Astrocyte (in vitro differentiated cells and primary cell): Measurements from ENCODE around the gene ZNF780A. TPM values are rescaled to one million over a fixed set of nuclear protein-coding genes. Genes with fewer than 3 reads are reported as not detected.

ENCODE experiments used
- DNase-seq: peaks from one replicate; pipeline ENCODE4 v3.0.0-alpha.2; 2010; ENCODE audit warnings: low read depth
- FAIRE-seq: peaks from 2 replicates; lab custom pipeline; 2011; peaks lifted over from hg19 to GRCh38; lab: Jason Lieb, UNC
- H2AFZ ChIP-seq: 2 replicates; pipeline ENCODE4 v1.6.0; 2012; ENCODE audit warnings: low read depth, low read length, inconsistent platforms
- H3K27ac ChIP-seq: 2 replicates; pipeline ENCODE4 v1.5.1; 2011; ENCODE audit warnings: low read depth, low read length, inconsistent platforms
- H3K27me3 ChIP-seq: 2 replicates; pipeline ENCODE4 v1.6.0; 2011; ENCODE audit warnings: low read length, inconsistent platforms; ENCODE audit not compliant: insufficient read depth
- H3K36me3 ChIP-seq: 2 replicates; pipeline ENCODE4 v1.5.1; 2011; ENCODE audit warnings: low read length, inconsistent platforms; ENCODE audit not compliant: insufficient read depth
- H3K4me1 ChIP-seq: 2 replicates; pipeline ENCODE4 v1.5.1; 2011; ENCODE audit warnings: low read length, inconsistent platforms; ENCODE audit not compliant: insufficient read depth
- H3K4me2 ChIP-seq: 2 replicates; pipeline ENCODE4 v1.6.0; 2012; ENCODE audit warnings: low read length, inconsistent platforms
- H3K4me3 ChIP-seq: 2 replicates; pipeline ENCODE4 v1.5.1; 2011; ENCODE audit warnings: low read depth, mild to moderate bottlenecking, low read length, inconsistent platforms; ENCODE audit not compliant: insufficient read depth
- H3K79me2 ChIP-seq: 2 replicates; pipeline ENCODE4 v1.6.0; 2012; ENCODE audit warnings: mild to moderate bottlenecking, low read length, inconsistent platforms; ENCODE audit not compliant: insufficient read depth
- H3K9ac ChIP-seq: 2 replicates; pipeline ENCODE4 v1.6.0; 2012; ENCODE audit warnings: mild to moderate bottlenecking, low read length, inconsistent platforms
- H3K9me3 ChIP-seq: 2 replicates; pipeline ENCODE4 v1.5.1; 2012; ENCODE audit warnings: low read depth, mild to moderate bottlenecking, low read length, inconsistent platforms; ENCODE audit not compliant: insufficient read depth
- H4K20me1 ChIP-seq: 2 replicates; pipeline ENCODE4 v1.6.0; 2012; ENCODE audit warnings: low read length, inconsistent platforms; ENCODE audit not compliant: insufficient read depth
- H3K27ac Mint-ChIP-seq: one replicate; pipeline ENCODE4 v1.8.0; 2021; ENCODE audit warnings: mild to moderate bottlenecking, mixed read lengths; ENCODE audit not compliant: unreplicated experiment
- H3K27me3 Mint-ChIP-seq: one replicate; pipeline ENCODE4 v1.8.0; 2021; ENCODE audit warnings: low read depth, mixed read lengths; ENCODE audit not compliant: unreplicated experiment
- H3K36me3 Mint-ChIP-seq: one replicate; pipeline ENCODE4 v1.8.0; 2021; ENCODE audit warnings: low read depth, mixed read lengths; ENCODE audit not compliant: unreplicated experiment
- H3K4me1 Mint-ChIP-seq: one replicate; pipeline ENCODE4 v1.8.0; 2021; ENCODE audit warnings: low read depth, mixed read lengths; ENCODE audit not compliant: unreplicated experiment
- H3K4me3 Mint-ChIP-seq: one replicate; pipeline ENCODE4 v1.8.0; 2021; ENCODE audit warnings: mild to moderate bottlenecking, moderate library complexity, mixed read lengths; ENCODE audit not compliant: unreplicated experiment
- H3K9me3 Mint-ChIP-seq: one replicate; pipeline ENCODE4 v1.8.0; 2021; ENCODE audit warnings: mild to moderate bottlenecking, mixed read lengths; ENCODE audit not compliant: unreplicated experiment
- EZH2 ChIP-seq: IDR thresholded peaks from 2 replicates; pipeline ENCODE4 v1.6.1; 2012; ENCODE audit warnings: mild to moderate bottlenecking, low read length, inconsistent platforms; ENCODE audit not compliant: insufficient read depth
- total RNA-seq: library from RNA; stranded (reverse); gene quantifications from 2 replicates; pipeline ENCODE4 v1.2.1, GENCODE V29; 2021
- TF ChIP-seq, protein P1 (sequence below): IDR thresholded peaks from 2 replicates; pipeline ENCODE4 v1.5.1; 2011; ENCODE audit warnings: low read depth, mild to moderate bottlenecking, inconsistent platforms, low read length, moderate library complexity; ENCODE audit not compliant: insufficient read depth

Gene ZNF780A
- total RNA-seq, 1 donor from 2014 or later = 18.7 TPM

DNA sequence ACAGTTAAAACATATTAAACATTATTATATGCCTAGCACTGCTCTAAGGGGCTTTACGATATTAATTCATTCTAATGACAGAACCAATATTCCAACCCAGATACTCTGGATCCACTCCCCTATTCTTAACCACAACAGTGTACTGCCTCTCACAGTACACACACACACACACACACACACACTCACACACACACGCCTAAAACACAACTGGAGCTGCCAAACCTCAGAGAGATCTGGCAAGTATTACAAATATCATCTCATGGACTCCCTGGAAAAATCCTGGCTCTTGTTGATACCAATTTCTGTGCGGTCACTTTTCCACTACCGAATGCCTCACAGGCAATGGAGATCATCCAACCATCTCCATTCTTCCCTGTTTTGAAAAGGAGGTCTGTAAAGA, 1.3 kb downstream of the ZNF780A start:
- no peak overlapping the region for H2AFZ ChIP-seq
- H3K79me2 ChIP-seq = peaks cover 27% of the 10 kb centered on the region
- H3K9ac ChIP-seq = peak overlapping the region; percentile 90
- DNase-seq = peak; percentile 80
- peaks cover 8% of the 10 kb centered on the region for H4K20me1 ChIP-seq
- Mint-ChIP-seq H3K4me1 (peaks cover 11% of the 10 kb centered on the region), H3K36me3 (peaks cover 2% of the 10 kb centered on the region), H3K27me3 (peaks cover 1% of the 10 kb centered on the region), H3K9me3 (no peaks in the 10 kb centered on the region), H3K27ac (peak overlapping the region; percentile 1), H3K4me3 (peak overlapping the region; percentile 99)
- peak overlapping the region; percentile 97 for H3K4me2 ChIP-seq
- H3K4me3 ChIP-seq = peak overlapping the region; percentile 82
- H3K27me3 ChIP-seq = no peaks in the 10 kb centered on the region
- no peak for FAIRE-seq
- no peaks in the 10 kb centered on the region for H3K9me3 ChIP-seq
- no peak overlapping the region for H3K27ac ChIP-seq
- peaks cover 9% of the 10 kb centered on the region for H3K4me1 ChIP-seq
- no peak for TF ChIP-seq EZH2
- TF ChIP-seq, protein P1, sequence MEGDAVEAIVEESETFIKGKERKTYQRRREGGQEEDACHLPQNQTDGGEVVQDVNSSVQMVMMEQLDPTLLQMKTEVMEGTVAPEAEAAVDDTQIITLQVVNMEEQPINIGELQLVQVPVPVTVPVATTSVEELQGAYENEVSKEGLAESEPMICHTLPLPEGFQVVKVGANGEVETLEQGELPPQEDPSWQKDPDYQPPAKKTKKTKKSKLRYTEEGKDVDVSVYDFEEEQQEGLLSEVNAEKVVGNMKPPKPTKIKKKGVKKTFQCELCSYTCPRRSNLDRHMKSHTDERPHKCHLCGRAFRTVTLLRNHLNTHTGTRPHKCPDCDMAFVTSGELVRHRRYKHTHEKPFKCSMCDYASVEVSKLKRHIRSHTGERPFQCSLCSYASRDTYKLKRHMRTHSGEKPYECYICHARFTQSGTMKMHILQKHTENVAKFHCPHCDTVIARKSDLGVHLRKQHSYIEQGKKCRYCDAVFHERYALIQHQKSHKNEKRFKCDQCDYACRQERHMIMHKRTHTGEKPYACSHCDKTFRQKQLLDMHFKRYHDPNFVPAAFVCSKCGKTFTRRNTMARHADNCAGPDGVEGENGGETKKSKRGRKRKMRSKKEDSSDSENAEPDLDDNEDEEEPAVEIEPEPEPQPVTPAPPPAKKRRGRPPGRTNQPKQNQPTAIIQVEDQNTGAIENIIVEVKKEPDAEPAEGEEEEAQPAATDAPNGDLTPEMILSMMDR = no peak
- H3K36me3 ChIP-seq = no peaks in the 10 kb centered on the region

DNA sequence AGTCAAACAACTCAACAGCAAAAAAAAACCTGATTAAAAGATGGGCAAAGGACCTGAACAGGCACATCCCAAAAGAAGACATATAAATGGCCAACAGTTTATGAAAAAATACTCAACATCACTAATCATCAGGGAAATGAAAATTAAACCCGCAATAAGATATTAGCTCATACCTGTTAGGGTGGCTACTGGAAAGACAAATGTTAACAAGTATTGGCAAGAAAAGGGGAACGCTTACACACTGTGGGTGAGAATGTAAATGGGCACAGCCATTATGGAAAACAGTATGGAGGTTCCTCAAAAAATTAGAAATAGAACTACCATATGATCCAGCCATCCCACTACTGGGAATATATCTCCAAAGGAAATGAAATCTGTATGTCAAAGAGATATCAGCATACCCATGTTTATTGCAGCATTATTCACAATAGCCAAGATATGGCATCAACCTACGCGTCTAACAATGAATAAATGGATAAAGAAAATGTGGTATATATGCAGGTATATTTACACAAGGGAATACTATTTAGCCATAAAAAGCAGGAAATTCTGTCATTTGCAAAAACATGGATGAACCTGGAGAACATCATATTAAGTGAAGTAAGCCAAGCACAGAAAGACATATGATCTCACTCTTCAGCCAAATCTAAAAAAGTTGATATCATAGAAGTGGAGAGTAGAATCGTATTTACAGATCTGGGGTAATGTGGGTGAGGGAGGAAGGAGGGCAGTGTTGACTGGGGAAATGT, 2.3 kb downstream of the ZNF780A start:
- peaks cover 11% of the 10 kb centered on the region for H3K4me1 Mint-ChIP-seq
- H3K27ac Mint-ChIP-seq = no peak overlapping the region
- TF ChIP-seq EZH2 = no peak
- TF ChIP-seq, protein P1 = no peak
- H3K36me3 Mint-ChIP-seq = peaks cover 2% of the 10 kb centered on the region
- peaks cover 8% of the 10 kb centered on the region for H4K20me1 ChIP-seq
- H3K36me3 ChIP-seq = no peaks in the 10 kb centered on the region
- no peak overlapping the region for H3K9ac ChIP-seq
- no peak overlapping the region for H3K27ac ChIP-seq
- no peaks in the 10 kb centered on the region for H3K27me3 ChIP-seq
- H3K4me3 Mint-ChIP-seq = peak overlapping the region; percentile 99
- H3K79me2 ChIP-seq = peaks cover 27% of the 10 kb centered on the region
- H3K4me1 ChIP-seq = peaks cover 9% of the 10 kb centered on the region
- H3K9me3 ChIP-seq = no peaks in the 10 kb centered on the region
- FAIRE-seq (no peak), DNase-seq (no peak)
- no peak overlapping the region for H2AFZ ChIP-seq
- H3K9me3 Mint-ChIP-seq = no peaks in the 10 kb centered on the region
- no peaks in the 10 kb centered on the region for H3K27me3 Mint-ChIP-seq
- no peak overlapping the region for H3K4me2 ChIP-seq
- no peak overlapping the region for H3K4me3 ChIP-seq

DNA sequence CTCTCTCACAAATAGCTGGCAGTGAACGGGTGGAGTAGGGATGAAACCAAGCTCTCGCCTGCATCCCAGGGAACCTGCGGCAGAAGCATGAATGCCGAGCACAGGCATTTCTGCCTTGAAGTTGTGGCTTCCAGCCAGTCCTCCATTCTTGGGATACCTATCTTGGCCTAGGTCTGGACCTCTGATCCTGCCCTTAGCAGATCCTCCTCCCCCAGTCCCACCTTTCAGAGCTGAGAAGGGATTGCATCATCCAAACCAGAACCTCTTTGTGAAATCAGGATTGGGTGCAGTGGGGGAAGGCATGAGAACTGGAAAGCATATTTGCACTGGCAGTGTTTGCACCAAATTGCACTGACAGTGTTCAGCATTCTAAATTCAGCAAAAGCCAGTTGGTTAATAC, 5.8 kb downstream of the ZNF780A start:
- Histone ChIP-seq H3K79me2 (peaks cover 25% of the 10 kb centered on the region), H3K4me1 (peaks cover 7% of the 10 kb centered on the region), H4K20me1 (peaks cover 8% of the 10 kb centered on the region), H3K4me3 (no peak overlapping the region), H2AFZ (no peak overlapping the region), H3K9ac (no peak overlapping the region), H3K36me3 (peaks cover 10% of the 10 kb centered on the region), H3K27me3 (no peaks in the 10 kb centered on the region), H3K27ac (no peak overlapping the region), H3K9me3 (peaks cover 2% of the 10 kb centered on the region), H3K4me2 (no peak overlapping the region)
- peaks cover 11% of the 10 kb centered on the region for H3K4me1 Mint-ChIP-seq
- DNase-seq (no peak), FAIRE-seq (no peak)
- TF ChIP-seq, protein P1 = no peak
- TF ChIP-seq EZH2 = no peak
- peaks cover 5% of the 10 kb centered on the region for H3K9me3 Mint-ChIP-seq
- no peaks in the 10 kb centered on the region for H3K27me3 Mint-ChIP-seq
- H3K4me3 Mint-ChIP-seq = no peak overlapping the region
- H3K27ac Mint-ChIP-seq = peak overlapping the region; percentile 50
- H3K36me3 Mint-ChIP-seq = peaks cover 20% of the 10 kb centered on the region
